ENCODE data around the gene CRIP2.

The CRIP2 gene

DNA sequence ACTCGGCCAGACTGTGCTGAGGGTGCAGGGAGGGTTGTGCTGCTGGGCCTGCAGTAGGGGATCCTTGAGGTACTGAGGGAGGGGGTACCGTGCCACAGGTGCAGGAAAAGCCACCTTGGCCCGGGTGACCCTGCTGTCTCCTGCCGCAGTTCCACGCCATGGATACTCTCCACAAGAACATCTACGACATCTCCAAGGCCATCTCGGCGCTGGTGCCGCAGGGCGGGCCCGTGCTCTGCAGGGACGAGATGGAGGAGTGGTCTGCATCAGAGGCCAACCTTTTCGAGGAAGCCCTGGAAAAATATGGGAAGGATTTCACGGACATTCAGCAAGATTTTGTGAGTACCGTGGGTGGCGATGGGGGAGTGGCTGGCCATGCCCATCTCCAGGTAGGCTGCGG, 14.0 kb upstream of the CRIP2 start:
- Histone ChIP-seq H3K9me3 (ENCODE audit: severe bottlenecking) (no peaks in the 10 kb centered on the region), H3K27me3 (ENCODE audit: insufficient read depth, low read depth, severe bottlenecking) (no peaks in the 10 kb centered on the region), H3K27ac (no peak overlapping the region), H3K4me3 (ENCODE audit: low read depth, low read length) (no peak overlapping the region), H3K36me3 (peaks cover 73% of the 10 kb centered on the region)
- no peak for TF ChIP-seq CTCF (IDR thresholded peaks at IDR 0.05; ENCODE audit: low read depth, low read length)
- DNase-seq, result no peak

DNA sequence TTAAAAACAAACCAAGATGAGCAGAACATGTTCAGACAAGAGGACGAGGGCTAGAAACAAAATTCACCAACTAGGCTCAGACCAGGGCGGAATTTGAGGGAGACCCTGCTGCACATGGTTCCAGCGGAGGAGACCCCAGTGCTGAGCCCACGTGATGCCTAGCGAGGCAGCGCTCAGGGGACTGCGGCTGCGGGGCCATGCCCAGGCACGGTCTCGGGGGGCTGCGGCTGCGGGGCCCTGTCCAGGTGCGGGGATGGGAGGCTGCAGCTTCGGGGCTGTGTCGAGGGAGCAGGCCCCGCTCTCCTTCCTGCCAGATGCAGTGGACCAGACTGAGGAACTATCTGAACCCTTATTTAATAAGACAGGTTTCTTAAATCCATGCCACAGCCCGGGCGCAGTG, 12.7 kb upstream of the CRIP2 start:
- no peak for DNase-seq
- no peaks in the 10 kb centered on the region for H3K27me3 ChIP-seq (ENCODE audit: insufficient read depth, low read depth, severe bottlenecking)
- TF ChIP-seq CTCF (IDR thresholded peaks at IDR 0.05; ENCODE audit: low read depth, low read length), result no peak
- H3K4me3 ChIP-seq (ENCODE audit: low read depth, low read length), result no peak overlapping the region
- H3K36me3 ChIP-seq, result peaks cover 65% of the 10 kb centered on the region
- H3K9me3 ChIP-seq (ENCODE audit: severe bottlenecking), result no peaks in the 10 kb centered on the region
- H3K27ac ChIP-seq, result no peak overlapping the region

DNA sequence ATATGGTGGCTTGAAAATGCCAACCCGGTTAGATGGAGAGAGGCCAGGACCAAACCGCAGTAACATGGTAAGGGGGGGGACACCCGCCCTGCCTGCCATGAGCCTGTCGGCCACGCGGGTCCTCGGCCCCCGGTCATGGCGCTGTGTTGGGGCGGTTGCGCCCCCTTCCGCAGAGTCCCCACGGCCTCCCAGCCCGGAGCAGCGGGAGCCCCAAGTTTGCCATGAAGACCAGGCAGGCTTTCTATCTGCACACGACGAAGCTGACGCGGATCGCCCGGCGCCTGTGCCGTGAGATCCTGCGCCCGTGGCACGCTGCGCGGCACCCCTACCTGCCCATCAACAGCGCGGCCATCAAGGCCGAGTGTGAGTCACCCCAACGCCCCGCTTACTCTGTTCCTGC, 10.1 kb upstream of the CRIP2 start:
- H3K4me3 ChIP-seq (ENCODE audit: low read depth, low read length), result no peak overlapping the region
- peaks cover 73% of the 10 kb centered on the region for H3K36me3 ChIP-seq
- TF ChIP-seq CTCF (IDR thresholded peaks at IDR 0.05; ENCODE audit: low read depth, low read length), result no peak
- no peaks in the 10 kb centered on the region for H3K27me3 ChIP-seq (ENCODE audit: insufficient read depth, low read depth, severe bottlenecking)
- DNase-seq, result no peak
- H3K27ac ChIP-seq, result no peak overlapping the region
- H3K9me3 ChIP-seq (ENCODE audit: severe bottlenecking), result no peaks in the 10 kb centered on the region

DNA sequence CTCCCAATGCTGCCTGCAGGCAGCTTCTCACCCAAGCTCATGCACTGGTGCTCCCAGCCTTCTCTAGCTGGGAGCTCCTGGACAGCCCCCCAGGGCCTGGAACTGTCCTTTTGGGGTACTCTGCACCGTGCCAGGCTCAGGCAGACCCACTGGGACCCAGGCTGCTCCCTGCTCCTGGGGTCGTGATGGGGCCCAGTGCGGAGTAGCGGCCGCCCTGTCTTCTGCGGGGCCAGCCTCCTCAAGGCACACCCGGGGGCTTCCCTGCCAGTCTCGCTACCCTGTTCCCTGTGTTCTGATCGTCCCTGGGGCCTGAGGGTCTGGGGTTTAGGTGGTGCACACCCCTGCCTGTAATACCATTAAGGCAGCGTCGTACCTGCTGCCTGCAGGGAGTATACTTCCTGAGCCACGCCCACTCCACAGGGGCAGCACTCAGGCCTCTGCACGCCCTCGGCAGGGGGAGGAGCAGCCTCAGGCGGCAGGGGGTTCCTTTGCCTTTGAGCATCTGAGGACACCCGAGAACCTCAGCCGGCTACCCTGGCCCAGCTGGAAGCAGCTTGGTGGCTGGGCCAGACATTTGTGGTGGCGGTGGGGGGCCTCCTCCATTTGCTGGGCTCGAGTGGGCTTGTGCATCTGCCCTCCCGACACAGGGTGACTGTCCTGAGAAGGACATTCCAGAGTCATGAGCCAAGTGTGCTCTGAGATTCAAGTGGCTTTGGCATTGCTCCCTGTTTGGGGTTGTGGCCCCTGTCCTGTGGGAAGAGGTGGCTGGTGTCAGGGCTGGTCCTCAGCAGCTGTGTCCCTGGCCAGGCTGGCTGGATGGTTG, 9.2 kb upstream of the CRIP2 start:
- H3K4me3 ChIP-seq (ENCODE audit: low read depth, low read length), result no peak overlapping the region
- no peaks in the 10 kb centered on the region for H3K9me3 ChIP-seq (ENCODE audit: severe bottlenecking)
- DNase-seq, result no peak
- H3K27me3 ChIP-seq (ENCODE audit: insufficient read depth, low read depth, severe bottlenecking), result no peaks in the 10 kb centered on the region
- no peak overlapping the region for H3K27ac ChIP-seq
- H3K36me3 ChIP-seq, result peaks cover 70% of the 10 kb centered on the region
- no peak for TF ChIP-seq CTCF (IDR thresholded peaks at IDR 0.05; ENCODE audit: low read depth, low read length)

DNA sequence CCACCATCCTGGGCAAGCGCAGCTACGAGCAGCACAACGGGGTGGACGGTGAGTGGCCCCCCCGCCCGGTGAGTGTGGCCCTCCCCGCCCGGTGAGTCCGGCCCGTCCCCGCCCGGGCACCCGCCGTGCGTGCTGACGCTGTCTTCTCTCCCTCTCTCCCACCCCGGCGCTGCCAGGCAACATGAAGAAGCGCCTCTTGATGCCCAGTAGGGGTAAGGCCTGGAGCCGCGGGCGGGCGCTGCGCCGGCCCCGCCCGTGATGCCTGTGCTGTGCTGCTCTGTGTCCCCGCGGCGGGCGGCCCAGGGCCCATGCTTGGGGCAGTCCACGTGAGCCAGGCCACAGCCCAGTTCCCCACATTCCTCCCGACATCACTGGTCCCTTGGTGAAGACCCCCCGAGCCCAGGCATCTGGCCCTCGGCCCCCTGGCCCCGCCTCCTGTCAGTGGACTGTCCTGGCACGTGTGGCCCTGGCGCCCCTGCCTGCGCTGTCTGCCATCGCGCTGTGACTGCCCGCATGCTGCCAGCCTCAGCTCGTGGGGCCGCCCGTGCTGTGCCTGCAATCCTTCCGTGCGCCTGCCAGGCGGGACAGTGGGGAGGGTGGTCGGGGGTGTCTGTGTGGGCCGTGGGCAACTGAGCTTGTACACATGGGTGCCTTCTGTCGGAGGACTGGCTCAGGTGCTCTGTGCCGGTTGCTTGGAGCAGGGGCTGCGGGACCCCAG, 7.9 kb upstream of the CRIP2 start:
- Histone ChIP-seq H3K27me3 (ENCODE audit: insufficient read depth, low read depth, severe bottlenecking) (no peaks in the 10 kb centered on the region), H3K36me3 (peaks cover 57% of the 10 kb centered on the region), H3K27ac (no peak overlapping the region), H3K9me3 (ENCODE audit: severe bottlenecking) (no peaks in the 10 kb centered on the region), H3K4me3 (ENCODE audit: low read depth, low read length) (no peak overlapping the region)
- no peak for DNase-seq
- TF ChIP-seq CTCF (IDR thresholded peaks at IDR 0.05; ENCODE audit: low read depth, low read length), result no peak

All from WERI-Rb-1 (cell line).